ENCODE measurements around the gene UBE2K. TPM values are rescaled to one million over a fixed set of nuclear protein-coding genes. Genes with fewer than 3 reads are reported as not detected.
"Not testable (repeated sequence)": the region's sequence is repeated elsewhere in the genome, so short reads cannot be mapped to it uniquely, and the experiment has no call there.

Gene UBE2K
- total and polyA plus RNA-seq, 4 experiments from 2014 or later = 45.0 to 79.5 (median 52.6) TPM

- CTCF ChIA-PET (ENCODE audit: partially characterized antibody) = no interaction called here
- no peaks in the 10 kb centered on the region for H3K27me3 ChIP-seq (ENCODE audit: insufficient read depth, low read length)
- no peaks in the 10 kb centered on the region for H3K4me1 ChIP-seq (ENCODE audit: insufficient read depth, low read length)
- H3K9me3 ChIP-seq (ENCODE audit: control insufficient read depth in 1 of 2, low read length in 2 of 2) = no peaks in the 10 kb centered on the region
- POLR2A ChIA-PET (ENCODE audit: partially characterized antibody) = no interaction called here
- no peak overlapping the region for H3K4me3 ChIP-seq (ENCODE audit: low read length in 2 of 2)
- DNase-seq = no peak
- peaks cover 0 to 3% (median 0%) of the 10 kb centered on the region in 4 donors for H3K4me1 Mint-ChIP-seq
- no peak overlapping the region for H3K27ac ChIP-seq (ENCODE audit: low read depth, low read length)
- no peaks in the 10 kb centered on the region for H3K9me3 Mint-ChIP-seq
- H3K36me3 ChIP-seq (ENCODE audit: insufficient read depth, low read length) = peaks cover 13% of the 10 kb centered on the region
- intact Hi-C loops (cut with micrococcal nuclease) = no loop called here
- H3K4me3 Mint-ChIP-seq = no peak overlapping the region
- peaks cover 12 to 34% of the 10 kb centered on the region in 2 donors for H3K36me3 Mint-ChIP-seq
- H3K27me3 Mint-ChIP-seq = no peaks in the 10 kb centered on the region
- H3K27ac Mint-ChIP-seq = no peak overlapping the region
Observed at GRCh38 chr4:39770005-39770404, 72.1 kb downstream of the UBE2K start.

GRCh38 chr4:39770471-39770870 is 72.5 kb downstream of the UBE2K start:
- Histone ChIP-seq H3K36me3 (ENCODE audit: insufficient read depth, low read length) (peaks cover 13% of the 10 kb centered on the region), H3K9me3 (ENCODE audit: control insufficient read depth in 1 of 2, low read length in 2 of 2) (no peaks in the 10 kb centered on the region), H3K4me1 (ENCODE audit: insufficient read depth, low read length) (no peaks in the 10 kb centered on the region), H3K27me3 (ENCODE audit: insufficient read depth, low read length) (no peaks in the 10 kb centered on the region), H3K4me3 (ENCODE audit: low read length in 2 of 2) (no peak overlapping the region), H3K27ac (ENCODE audit: low read depth, low read length) (no peak overlapping the region)
- ChIA-PET CTCF (ENCODE audit: partially characterized antibody) (no interaction called here), POLR2A (ENCODE audit: partially characterized antibody) (no interaction called here)
- H3K27ac Mint-ChIP-seq = no peak overlapping the region
- peaks cover 12 to 34% of the 10 kb centered on the region in 2 donors for H3K36me3 Mint-ChIP-seq
- H3K4me1 Mint-ChIP-seq = peaks cover 0 to 3% (median 0%) of the 10 kb centered on the region in 4 donors
- no peaks in the 10 kb centered on the region for H3K9me3 Mint-ChIP-seq
- intact Hi-C loops (cut with micrococcal nuclease) = no loop called here
- no peak for DNase-seq
- no peak overlapping the region for H3K4me3 Mint-ChIP-seq
- H3K27me3 Mint-ChIP-seq = no peaks in the 10 kb centered on the region

- H3K27ac ChIP-seq (ENCODE audit: low read depth, low read length) = no peak overlapping the region
- H3K36me3 Mint-ChIP-seq = peaks cover 16 to 33% of the 10 kb centered on the region in 2 donors
- H3K9me3 Mint-ChIP-seq = no peaks in the 10 kb centered on the region
- H3K4me3 Mint-ChIP-seq = no peak overlapping the region
- H3K27me3 ChIP-seq (ENCODE audit: insufficient read depth, low read length) = no peaks in the 10 kb centered on the region
- CTCF ChIA-PET (ENCODE audit: partially characterized antibody) = no interaction called here
- no peak overlapping the region for H3K27ac Mint-ChIP-seq
- intact Hi-C loops (cut with micrococcal nuclease) = no loop called here
- no peaks in the 10 kb centered on the region for H3K9me3 ChIP-seq (ENCODE audit: control insufficient read depth in 1 of 2, low read length in 2 of 2)
- H3K27me3 Mint-ChIP-seq = no peaks in the 10 kb centered on the region
- H3K36me3 ChIP-seq (ENCODE audit: insufficient read depth, low read length) = peaks cover 20% of the 10 kb centered on the region
- DNase-seq = no peak
- no peaks in the 10 kb centered on the region for H3K4me1 ChIP-seq (ENCODE audit: insufficient read depth, low read length)
- no peak overlapping the region for H3K4me3 ChIP-seq (ENCODE audit: low read length in 2 of 2)
- POLR2A ChIA-PET (ENCODE audit: partially characterized antibody) = no interaction called here
- H3K4me1 Mint-ChIP-seq = peaks cover 0 to 5% (median 0%) of the 10 kb centered on the region in 4 donors
Observed at GRCh38 chr4:39770969-39771724, 73.2 kb downstream of the UBE2K start.

GRCh38 chr4:39781988-39782387 is 84.1 kb downstream of the UBE2K start:
- H3K9me3 ChIP-seq (ENCODE audit: control insufficient read depth in 1 of 2, low read length in 2 of 2); DNase-seq; H3K4me3 Mint-ChIP-seq; H3K9me3 Mint-ChIP-seq; H3K4me1 Mint-ChIP-seq; H3K4me1 ChIP-seq (ENCODE audit: insufficient read depth, low read length); intact Hi-C loops (cut with micrococcal nuclease); H3K27me3 Mint-ChIP-seq; H3K27ac Mint-ChIP-seq; H3K36me3 ChIP-seq (ENCODE audit: insufficient read depth, low read length); H3K4me3 ChIP-seq (ENCODE audit: low read length in 2 of 2); H3K27me3 ChIP-seq (ENCODE audit: insufficient read depth, low read length); POLR2A ChIA-PET (ENCODE audit: partially characterized antibody); H3K27ac ChIP-seq (ENCODE audit: low read depth, low read length); CTCF ChIA-PET (ENCODE audit: partially characterized antibody): not testable (repeated sequence)
- H3K36me3 Mint-ChIP-seq = peaks cover 6 to 28% of the 10 kb centered on the region in 2 donors

- Histone ChIP-seq H3K36me3 (ENCODE audit: insufficient read depth, low read length) (no peaks in the 10 kb centered on the region), H3K4me1 (ENCODE audit: insufficient read depth, low read length) (no peaks in the 10 kb centered on the region), H3K27me3 (ENCODE audit: insufficient read depth, low read length) (no peaks in the 10 kb centered on the region), H3K9me3 (ENCODE audit: control insufficient read depth in 1 of 2, low read length in 2 of 2) (no peaks in the 10 kb centered on the region), H3K27ac (ENCODE audit: low read depth, low read length) (no peak overlapping the region), H3K4me3 (ENCODE audit: low read length in 2 of 2) (no peak overlapping the region)
- Mint-ChIP-seq H3K4me1 (peaks cover 0 to 1% (median 0%) of the 10 kb centered on the region in 4 donors), H3K27ac (peak overlapping the region in 1 of 7 donors; percentile 13), H3K4me3 (no peak overlapping the region), H3K9me3 (peaks cover 0 to 3% (median 0%) of the 10 kb centered on the region in 8 donors), H3K27me3 (no peaks in the 10 kb centered on the region), H3K36me3 (peaks cover 0 to 8% of the 10 kb centered on the region in 2 donors)
- POLR2A ChIA-PET (ENCODE audit: partially characterized antibody) = no interaction called here
- intact Hi-C loops (cut with micrococcal nuclease) = no loop called here
- CTCF ChIA-PET (ENCODE audit: partially characterized antibody) = interaction anchor here (1.1 kb wide), 1 partner anchor 13 kb away, joined by 3 read pairs; no protein-coding TSS in a partner anchor
- no peak for DNase-seq
Observed at GRCh38 chr4:39785083-39785482, 87.1 kb downstream of the UBE2K start.

- Histone ChIP-seq H3K4me3 (ENCODE audit: low read length in 2 of 2) (no peak overlapping the region), H3K27me3 (ENCODE audit: insufficient read depth, low read length) (no peaks in the 10 kb centered on the region), H3K4me1 (ENCODE audit: insufficient read depth, low read length) (no peaks in the 10 kb centered on the region), H3K36me3 (ENCODE audit: insufficient read depth, low read length) (no peaks in the 10 kb centered on the region), H3K9me3 (ENCODE audit: control insufficient read depth in 1 of 2, low read length in 2 of 2) (no peaks in the 10 kb centered on the region), H3K27ac (ENCODE audit: low read depth, low read length) (no peak overlapping the region)
- no peak for DNase-seq
- ChIA-PET CTCF (ENCODE audit: partially characterized antibody) (no interaction called here), POLR2A (ENCODE audit: partially characterized antibody) (no interaction called here)
- H3K4me1 Mint-ChIP-seq = no peaks in the 10 kb centered on the region
- peaks cover 0 to 3% (median 0%) of the 10 kb centered on the region in 8 donors for H3K9me3 Mint-ChIP-seq
- intact Hi-C loops (cut with micrococcal nuclease) = no loop called here
- H3K36me3 Mint-ChIP-seq = no peaks in the 10 kb centered on the region
- no peak overlapping the region for H3K4me3 Mint-ChIP-seq
- peak overlapping the region in 2 of 7 donors; percentile 47 to 52 for H3K27ac Mint-ChIP-seq
- no peaks in the 10 kb centered on the region for H3K27me3 Mint-ChIP-seq
Observed at GRCh38 chr4:39786838-39787237, 88.9 kb downstream of the UBE2K start.

GRCh38 chr4:39792128-39792527 is 94.2 kb downstream of the UBE2K start:
- H3K9me3 ChIP-seq (ENCODE audit: control insufficient read depth in 1 of 2, low read length in 2 of 2) = no peaks in the 10 kb centered on the region
- Mint-ChIP-seq H3K27me3 (no peaks in the 10 kb centered on the region), H3K27ac (peak overlapping the region in 1 of 7 donors; percentile 50), H3K4me3 (no peak overlapping the region), H3K4me1 (no peaks in the 10 kb centered on the region), H3K9me3 (peaks cover 0 to 3% (median 0%) of the 10 kb centered on the region in 8 donors), H3K36me3 (no peaks in the 10 kb centered on the region)
- H3K27me3 ChIP-seq (ENCODE audit: insufficient read depth, low read length) = no peaks in the 10 kb centered on the region
- H3K36me3 ChIP-seq (ENCODE audit: insufficient read depth, low read length) = no peaks in the 10 kb centered on the region
- H3K27ac ChIP-seq (ENCODE audit: low read depth, low read length) = no peak overlapping the region
- intact Hi-C loops (cut with micrococcal nuclease) = no loop called here
- H3K4me1 ChIP-seq (ENCODE audit: insufficient read depth, low read length) = no peaks in the 10 kb centered on the region
- DNase-seq = no peak
- ChIA-PET CTCF (ENCODE audit: partially characterized antibody) (no interaction called here), POLR2A (ENCODE audit: partially characterized antibody) (no interaction called here)
- no peak overlapping the region for H3K4me3 ChIP-seq (ENCODE audit: low read length in 2 of 2)
